ENCODE results near the gene EML1.

DNA sequence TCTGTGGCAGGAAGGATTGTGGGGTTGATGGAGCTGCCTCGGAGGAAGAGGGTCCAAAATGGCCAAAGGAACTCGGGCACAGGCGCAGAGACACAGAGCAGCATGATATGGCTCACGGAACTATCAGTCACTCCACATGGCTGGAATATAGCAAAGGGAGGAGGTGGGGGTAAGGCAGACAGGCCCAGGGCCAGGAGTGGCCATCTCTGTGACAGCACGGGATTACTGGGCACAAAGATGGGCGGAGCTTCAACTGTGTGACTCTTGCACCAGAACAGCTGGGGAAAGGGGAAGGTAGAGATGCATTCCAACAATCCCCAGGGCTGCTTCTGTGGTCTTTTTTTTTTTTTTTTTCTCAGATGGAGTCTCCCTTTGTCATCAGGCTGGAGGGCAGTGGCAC is 24.8 kb upstream of the EML1 start:
- TF ChIP-seq, protein P1, sequence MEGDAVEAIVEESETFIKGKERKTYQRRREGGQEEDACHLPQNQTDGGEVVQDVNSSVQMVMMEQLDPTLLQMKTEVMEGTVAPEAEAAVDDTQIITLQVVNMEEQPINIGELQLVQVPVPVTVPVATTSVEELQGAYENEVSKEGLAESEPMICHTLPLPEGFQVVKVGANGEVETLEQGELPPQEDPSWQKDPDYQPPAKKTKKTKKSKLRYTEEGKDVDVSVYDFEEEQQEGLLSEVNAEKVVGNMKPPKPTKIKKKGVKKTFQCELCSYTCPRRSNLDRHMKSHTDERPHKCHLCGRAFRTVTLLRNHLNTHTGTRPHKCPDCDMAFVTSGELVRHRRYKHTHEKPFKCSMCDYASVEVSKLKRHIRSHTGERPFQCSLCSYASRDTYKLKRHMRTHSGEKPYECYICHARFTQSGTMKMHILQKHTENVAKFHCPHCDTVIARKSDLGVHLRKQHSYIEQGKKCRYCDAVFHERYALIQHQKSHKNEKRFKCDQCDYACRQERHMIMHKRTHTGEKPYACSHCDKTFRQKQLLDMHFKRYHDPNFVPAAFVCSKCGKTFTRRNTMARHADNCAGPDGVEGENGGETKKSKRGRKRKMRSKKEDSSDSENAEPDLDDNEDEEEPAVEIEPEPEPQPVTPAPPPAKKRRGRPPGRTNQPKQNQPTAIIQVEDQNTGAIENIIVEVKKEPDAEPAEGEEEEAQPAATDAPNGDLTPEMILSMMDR (IDR thresholded peaks at IDR 0.05), result no peak
- TF ChIP-seq POLR2A (IDR thresholded peaks at IDR 0.05), result no peak

All from right lobe of liver (tissue), 4 donors.